Left ventricle myocardium inferior (tissue), 1 donor: ENCODE data around the gene FGFR2. TPM values are rescaled to one million over a fixed set of nuclear protein-coding genes. Genes with fewer than 3 reads are reported as not detected.

Experiments used
- DNase-seq: peaks from one replicate; pipeline ENCODE4 v3.0.0-alpha.2; 2020
- H3K27ac ChIP-seq: fragments of 200-600 bp; replicated peaks from 2 replicates; pipeline ENCODE4 v1.8.0; 2021
- H3K27me3 ChIP-seq: fragments of 200-600 bp; 2 replicates; pipeline ENCODE4 v1.8.0; 2021; ENCODE audit warnings: low read depth
- H3K36me3 ChIP-seq: fragments of 200-600 bp; 2 replicates; pipeline ENCODE4 v1.8.0; 2021
- H3K4me1 ChIP-seq: fragments of 200-600 bp; 2 replicates; pipeline ENCODE4 v1.8.0; 2021
- H3K4me3 ChIP-seq: fragments of 200-600 bp; 2 replicates; pipeline ENCODE4 v1.8.0; 2021; ENCODE audit warnings: mild to moderate bottlenecking, moderate library complexity
- H3K9me3 ChIP-seq: fragments of 200-600 bp; replicated peaks from 2 replicates; pipeline ENCODE4 v1.8.0; 2021
- intact Hi-C: fragments of 100-400 bp; cut with micrococcal nuclease; formaldehyde crosslinking; loops from one replicate; pipeline ENCODE4 v1.11.0; 2022
- total RNA-seq: library from RNA; stranded (reverse); fragmentation: NEBNext Ultra II Directional; extraction: Animal tissue kit (Norgen Biotek cat#: 25700); gene quantifications from one replicate; pipeline ENCODE4 v1.2.1, GENCODE V29; 2021
- TF ChIP-seq, protein P1 (sequence below): fragments of 200-600 bp; IDR thresholded peaks from 2 replicates; pipeline ENCODE4 v1.8.0; 2021; ENCODE audit warnings: antibody characterized with exemption, mild to moderate bottlenecking, borderline replicate concordance
- donor health status: DM: no; HTN: yes; CAD: no; lungs with severe emphysema.

FGFR2 gene
- total RNA-seq, 1 donor from 2014 or later, result 0.36 TPM

- Histone ChIP-seq H3K4me3 (no peak overlapping the region), H3K36me3 (no peaks in the 10 kb centered on the region), H3K9me3 (peaks cover 14% of the 10 kb centered on the region), H3K27me3 (peaks cover 18% of the 10 kb centered on the region), H3K27ac (no peak overlapping the region), H3K4me1 (no peaks in the 10 kb centered on the region)
- no peak for DNase-seq
- TF ChIP-seq, protein P1, sequence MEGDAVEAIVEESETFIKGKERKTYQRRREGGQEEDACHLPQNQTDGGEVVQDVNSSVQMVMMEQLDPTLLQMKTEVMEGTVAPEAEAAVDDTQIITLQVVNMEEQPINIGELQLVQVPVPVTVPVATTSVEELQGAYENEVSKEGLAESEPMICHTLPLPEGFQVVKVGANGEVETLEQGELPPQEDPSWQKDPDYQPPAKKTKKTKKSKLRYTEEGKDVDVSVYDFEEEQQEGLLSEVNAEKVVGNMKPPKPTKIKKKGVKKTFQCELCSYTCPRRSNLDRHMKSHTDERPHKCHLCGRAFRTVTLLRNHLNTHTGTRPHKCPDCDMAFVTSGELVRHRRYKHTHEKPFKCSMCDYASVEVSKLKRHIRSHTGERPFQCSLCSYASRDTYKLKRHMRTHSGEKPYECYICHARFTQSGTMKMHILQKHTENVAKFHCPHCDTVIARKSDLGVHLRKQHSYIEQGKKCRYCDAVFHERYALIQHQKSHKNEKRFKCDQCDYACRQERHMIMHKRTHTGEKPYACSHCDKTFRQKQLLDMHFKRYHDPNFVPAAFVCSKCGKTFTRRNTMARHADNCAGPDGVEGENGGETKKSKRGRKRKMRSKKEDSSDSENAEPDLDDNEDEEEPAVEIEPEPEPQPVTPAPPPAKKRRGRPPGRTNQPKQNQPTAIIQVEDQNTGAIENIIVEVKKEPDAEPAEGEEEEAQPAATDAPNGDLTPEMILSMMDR, result no peak
- intact Hi-C loops, result no loop called here
Observed at GRCh38 chr10:121551210-121551885, 46.9 kb downstream of the FGFR2 start.

DNA sequence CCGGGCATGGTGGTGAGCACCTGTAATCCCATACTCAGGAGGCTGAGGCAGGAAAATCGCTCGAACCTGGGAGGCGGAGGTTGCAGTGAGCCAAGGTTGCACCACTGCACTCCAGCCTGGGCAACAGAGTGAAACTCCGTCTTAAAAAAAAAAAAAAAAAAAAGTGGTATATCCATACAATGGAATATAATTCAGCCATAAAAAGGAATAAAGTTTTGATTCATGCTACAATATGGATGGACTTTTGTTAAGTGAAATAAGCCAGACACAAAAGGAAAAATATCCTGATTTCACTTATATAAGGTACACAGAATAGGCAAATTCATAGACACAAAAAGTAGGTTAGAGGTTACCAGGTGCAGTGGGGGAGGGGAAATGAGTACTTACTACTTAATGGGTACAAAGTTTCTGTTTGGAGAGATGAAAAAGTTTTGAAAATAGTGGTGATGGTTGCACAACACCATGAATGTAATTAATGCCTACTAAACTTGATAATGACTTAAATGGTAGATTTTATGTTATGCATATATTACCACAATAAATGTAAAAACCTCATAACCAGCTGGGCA lies 53.9 kb downstream of the FGFR2 start:
- Histone ChIP-seq H3K9me3 (peaks cover 13% of the 10 kb centered on the region), H3K36me3 (no peaks in the 10 kb centered on the region), H3K4me1 (no peaks in the 10 kb centered on the region), H3K27ac (no peak overlapping the region), H3K4me3 (no peak overlapping the region), H3K27me3 (peaks cover 4% of the 10 kb centered on the region)
- intact Hi-C loops, result no loop called here
- no peak for DNase-seq
- TF ChIP-seq, protein P1, result no peak

DNA sequence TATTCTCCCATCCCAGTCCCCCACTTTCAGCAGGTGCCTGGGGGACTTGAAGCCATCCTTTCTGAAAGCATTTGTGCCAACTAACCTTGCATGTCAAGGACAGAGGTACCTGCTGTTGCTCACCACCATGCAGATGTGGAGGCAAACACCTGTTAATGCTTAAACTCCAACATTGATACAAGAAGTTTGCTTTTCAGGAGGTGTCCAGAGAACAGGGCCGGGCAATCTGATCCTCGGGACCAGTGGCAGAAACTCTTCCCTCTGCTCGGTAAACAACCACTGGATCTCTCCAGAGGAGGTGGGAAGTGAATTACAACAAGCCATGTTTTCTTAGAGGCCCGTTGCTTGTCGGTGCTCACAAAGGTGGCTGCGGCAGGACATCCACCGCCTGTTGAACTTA lies 54.7 kb downstream of the FGFR2 start:
- DNase-seq, result no peak
- no peaks in the 10 kb centered on the region for H3K4me1 ChIP-seq
- no peak overlapping the region for H3K4me3 ChIP-seq
- intact Hi-C loops, result no loop called here
- H3K9me3 ChIP-seq, result peaks cover 10% of the 10 kb centered on the region
- peaks cover 10% of the 10 kb centered on the region for H3K27me3 ChIP-seq
- no peaks in the 10 kb centered on the region for H3K36me3 ChIP-seq
- TF ChIP-seq, protein P1, result no peak
- no peak overlapping the region for H3K27ac ChIP-seq

DNA sequence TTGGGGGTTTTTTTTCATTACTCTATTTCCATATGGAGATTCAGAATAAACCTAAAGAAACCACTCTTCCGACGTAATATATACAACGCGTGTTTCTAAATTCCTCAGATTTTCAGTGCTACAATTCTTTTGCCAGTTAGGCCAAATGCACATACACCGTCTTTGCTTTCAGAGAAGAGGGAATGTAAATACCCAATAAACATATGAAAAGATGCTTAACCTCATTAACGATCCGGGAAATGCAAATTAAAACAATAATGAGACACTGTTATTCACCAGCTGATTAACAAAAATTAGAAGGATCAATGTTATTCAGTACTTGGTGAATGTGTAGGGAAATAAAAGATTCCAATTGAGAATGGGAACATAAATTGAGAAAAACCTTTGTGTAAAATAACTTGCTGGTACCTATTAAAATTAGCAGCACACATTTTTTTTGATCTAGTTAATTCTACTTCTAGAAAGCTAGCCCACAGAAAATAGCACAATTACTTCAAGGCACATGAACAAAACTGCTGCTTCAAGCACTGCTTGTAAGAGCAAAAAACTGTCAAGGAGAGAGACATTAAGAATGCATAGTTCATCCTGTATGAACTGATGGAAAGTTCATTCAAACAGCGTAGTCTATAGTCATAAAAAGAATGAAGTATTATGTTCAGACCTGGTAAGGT lies 56.7 kb downstream of the FGFR2 start:
- no peak for DNase-seq
- no peak overlapping the region for H3K27ac ChIP-seq
- intact Hi-C loops, result no loop called here
- TF ChIP-seq, protein P1, result no peak
- H3K27me3 ChIP-seq, result peaks cover 10% of the 10 kb centered on the region
- H3K4me3 ChIP-seq, result no peak overlapping the region
- H3K4me1 ChIP-seq, result no peaks in the 10 kb centered on the region
- H3K36me3 ChIP-seq, result no peaks in the 10 kb centered on the region
- peaks cover 10% of the 10 kb centered on the region for H3K9me3 ChIP-seq

- no peak overlapping the region for H3K27ac ChIP-seq
- peaks cover 10% of the 10 kb centered on the region for H3K27me3 ChIP-seq
- intact Hi-C loops, result no loop called here
Observed at GRCh38 chr10:121540732-121541395, 57.4 kb downstream of the FGFR2 start.

More at GRCh38 chr10:121540732-121541395, 57.4 kb downstream of the FGFR2 start:
- no peak overlapping the region for H3K4me3 ChIP-seq
- DNase-seq, result no peak
- H3K4me1 ChIP-seq, result no peaks in the 10 kb centered on the region
- H3K9me3 ChIP-seq, result peaks cover 10% of the 10 kb centered on the region
- H3K36me3 ChIP-seq, result no peaks in the 10 kb centered on the region
- TF ChIP-seq, protein P1, result no peak
